OCI-LY3 (cell line): ENCODE measurements around the gene KRTAP1-5.

Experiments
- CTCF ChIP-seq: fragments of 200-600, 300-600 bp; sonication (generic); IDR thresholded peaks from 2 replicates; pipeline ENCODE4 v1.5.1; 2014; ENCODE audit warnings: antibody characterized with exemption, low read length, low read depth
- EZH2phosphoT487 ChIP-seq: fragments of 200-600 bp; shearing (Covaris generic); IDR thresholded peaks from 2 replicates; pipeline ENCODE4 v1.6.1; 2018; ENCODE audit warnings: antibody characterized with exemption, mixed run types, low read depth

GRCh38 chr17:41067281-41067680 is 40.3 kb upstream of the KRTAP1-5 start:
- no peak for TF ChIP-seq CTCF
- TF ChIP-seq EZH2phosphoT487 = no peak
